HepG2 (cell line): ENCODE data around the gene GSK3B. TPM values are rescaled to one million over a fixed set of nuclear protein-coding genes. Genes with fewer than 3 reads are reported as not detected.
A peak's percentile ranks its signal among the peaks of the same experiment; 100 is the strongest.

Experiments
- ATAC-seq: fragments of 200-7000 bp; cut with Tn5 transposase; 3 replicates; pipeline ENCODE4 v1.9.1; 2020; ENCODE audit warnings: mild to moderate bottlenecking, moderate library complexity
- BruUV-seq: library from RNA; stranded (reverse); fragments of 400-500 nt; replicated peaks from 2 replicates; lab custom pipeline; 2021; lab: Mats Ljungman, UMichigan
- CTCF ChIA-PET: fragments of 300-600 bp; formaldehyde crosslinking; extraction: SDS; loops from one replicate; lab custom pipeline; 2021; ENCODE audit warnings: low total read pairs, inconsistent platforms, low intra/inter-chr PET ratio; lab: Yijun Ruan, JAX
- POLR2A ChIA-PET: fragments of 350-600 bp; sonication (Branson Sonifier 250); formaldehyde crosslinking; loops from one replicate; lab custom pipeline; 2020; ENCODE audit warnings: antibody characterized with exemption, inconsistent platforms; lab: Yijun Ruan, JAX
- DNase-seq: peaks from one replicate; pipeline ENCODE4 v3.0.0-alpha.2; 2015; ENCODE audit warnings: low spot score
- FAIRE-seq: peaks from 3 replicates; lab custom pipeline; 2011; peaks lifted over from hg19 to GRCh38; lab: Jason Lieb, UNC
- H2AFZ ChIP-seq: one replicate; pipeline ENCODE4 v1.6.1; 2011; ENCODE audit warnings: low read length, inconsistent platforms
- H3K27ac ChIP-seq: fragments of 300-600 bp; 3 replicates; pipeline ENCODE4 v1.8.0; 2011; ENCODE audit warnings: mixed run types, mild to moderate bottlenecking, mixed read lengths, low read length, inconsistent platforms; ENCODE audit not compliant: insufficient read depth; ENCODE audit errors: extremely low read length
- H3K27me3 ChIP-seq, 2 experiments: fragments of 200-600 bp in 1 of 2; 2 replicates in 1 of 2; 3 replicates in 1 of 2; pipeline versions ENCODE4 v1.6.0 to v1.8.0; 2011; ENCODE audit warnings: low read length in 2 of 2, mild to moderate bottlenecking in 2 of 2, moderate library complexity in 2 of 2, inconsistent platforms in 1 of 2; ENCODE audit not compliant: insufficient read depth in 2 of 2, control insufficient read depth in 1 of 2
- H3K36me3 ChIP-seq, 2 experiments: fragments of 200-600 bp in 1 of 2; replicated peaks in 1 of 2; 2 replicates in 1 of 2; 3 replicates in 1 of 2; pipeline versions ENCODE4 v1.5.1 to v1.8.0; 2011; ENCODE audit warnings: low read length in 2 of 2, inconsistent platforms in 1 of 2; ENCODE audit not compliant: insufficient read depth in 2 of 2, control insufficient read depth in 1 of 2
- H3K4me1 ChIP-seq: 2 replicates; pipeline ENCODE4 v1.5.1; 2012; ENCODE audit warnings: low read length, inconsistent platforms; ENCODE audit not compliant: insufficient read depth
- H3K4me2 ChIP-seq: 2 replicates; pipeline ENCODE4 v1.6.0; 2011; ENCODE audit warnings: low read depth, low read length, inconsistent platforms
- H3K4me3 ChIP-seq, 3 experiments: fragments of 200-600 bp in 1 of 3; sonication (generic), shearing (Covaris generic) in 1 of 3; replicated peaks in 1 of 3; 2 replicates each; pipeline ENCODE4 v1.5.1; 2011 to 2016; ENCODE audit warnings: low read length in 3 of 3, inconsistent platforms in 2 of 3, low read depth in 2 of 3, mild to moderate bottlenecking in 2 of 3, control low read depth in 1 of 3, mixed read lengths in 1 of 3; ENCODE audit not compliant: insufficient read depth in 1 of 3
- H3K79me2 ChIP-seq: one replicate; pipeline ENCODE4 v1.6.1; 2011; ENCODE audit warnings: low read length, inconsistent platforms; ENCODE audit not compliant: insufficient read depth
- H3K9ac ChIP-seq: 2 replicates; pipeline ENCODE4 v1.6.0; 2011; ENCODE audit warnings: mild to moderate bottlenecking, low read depth, low read length, inconsistent platforms; ENCODE audit not compliant: insufficient read depth
- H3K9me3 ChIP-seq: 2 replicates; pipeline ENCODE4 v1.5.1; 2012; ENCODE audit warnings: mild to moderate bottlenecking, low read length
- H4K20me1 ChIP-seq: 2 replicates; pipeline ENCODE4 v1.6.0; 2011; ENCODE audit warnings: inconsistent platforms, mild to moderate bottlenecking, low read length, moderate library complexity; ENCODE audit not compliant: insufficient read depth
- DNMT1 ChIP-seq: sonication (generic); formaldehyde crosslinking; IDR thresholded peaks from 2 replicates; pipeline ENCODE4 v1.5.1; 2020; ENCODE audit warnings: mild to moderate bottlenecking, missing genetic modification reagents
- EHMT2 ChIP-seq: fragments of 200-600 bp; sonication (generic); IDR thresholded peaks from 2 replicates; pipeline ENCODE4 v1.7.0; 2017; ENCODE audit warnings: antibody characterized with exemption, low read depth, low read length, borderline replicate concordance
- HIC2 ChIP-seq: sonication (generic); formaldehyde crosslinking; IDR thresholded peaks from 2 replicates; pipeline ENCODE4 v1.9.0; 2022; ENCODE audit warnings: low read depth, missing genetic modification reagents
- MAZ ChIP-seq, 2 experiments: sonication (generic) in 1 of 2; formaldehyde crosslinking in 1 of 2; IDR thresholded peaks; 2 replicates each; pipeline versions ENCODE4 v1.5.0 to v1.6.1; 2012 to 2020; ENCODE audit warnings: low read depth in 2 of 2, mild to moderate bottlenecking in 2 of 2, borderline replicate concordance in 1 of 2, improper control_type of control experiment in 1 of 2, low read length in 1 of 2, missing genetic modification reagents in 1 of 2, moderate library complexity in 1 of 2
- SP2 ChIP-seq: sonication (generic); formaldehyde crosslinking; IDR thresholded peaks from 2 replicates; pipeline ENCODE4 v1.5.1; 2020; ENCODE audit warnings: mild to moderate bottlenecking, missing genetic modification reagents
- ZNF121 ChIP-seq: sonication (generic); formaldehyde crosslinking; IDR thresholded peaks from 2 replicates; pipeline ENCODE4 v1.5.0; 2020; ENCODE audit warnings: mild to moderate bottlenecking, missing genetic modification reagents
- ZNF296 ChIP-seq: sonication (generic); formaldehyde crosslinking; conservative IDR thresholded peaks from 2 replicates; pipeline ENCODE4 v1.5.0; 2020; ENCODE audit warnings: mild to moderate bottlenecking, missing genetic modification reagents
- ZNF891 ChIP-seq: sonication (generic); formaldehyde crosslinking; IDR thresholded peaks from 2 replicates; pipeline ENCODE4 v1.5.0; 2020; ENCODE audit warnings: mild to moderate bottlenecking, missing genetic modification reagents
- WGBS: methylation state at CpG from one replicate; pipeline ENCODE4 v1.1.6; 2017; ENCODE audit warnings: low lambda C conversion rate; 5-methylcytosine and 5-hydroxymethylcytosine counted together
- in situ Hi-C: cut with HindIII; loops from 2 replicates; pipeline ENCODE4 v1.10.0; 2017; ENCODE audit warnings: low pct_unique_long_range_greater_than_20kb; ENCODE audit not compliant: extremely low pct_ligation_motif_present
- intact Hi-C: fragments of 100-400 bp; cut with micrococcal nuclease; formaldehyde crosslinking; loops from one replicate; pipeline ENCODE4 v1.10.0; 2022; ENCODE audit not compliant: unreplicated experiment
- polyA plus RNA-seq, 8 experiments: library from polyadenylated mRNA; depleted of rRNA in 3 of 8; stranded (reverse) in 7 of 8; unstranded in 1 of 8; fragments of >200 nt; fragmentation: Illumina TruSeq in 4 of 8; extraction: Trizol in 4 of 8; gene quantifications; 2 replicates each; pipeline versions ENCODE4 v1.2.1 to v1.2.3, GENCODE V29; 2011 to 2016; ENCODE audit warnings: low read depth in 4 of 8, missing spikeins in 1 of 8, mixed read lengths in 1 of 8; ENCODE audit not compliant: insufficient read depth in 1 of 8
- total RNA-seq, 5 experiments: library from RNA; depleted of rRNA; stranded (reverse); fragments of >200 nt; fragmentation: Illumina TruSeq; extraction: Trizol; gene quantifications; 2 replicates each; pipeline ENCODE4 v1.2.3, GENCODE V29; 2016; ENCODE audit warnings: low read depth in 1 of 5

The GSK3B gene
- total and polyA plus RNA-seq, 2 of the 13 experiments (the other 11 are each of a cell fraction or from before 2014, with no cell fraction given): 22.3 to 30.1 TPM

DNA sequence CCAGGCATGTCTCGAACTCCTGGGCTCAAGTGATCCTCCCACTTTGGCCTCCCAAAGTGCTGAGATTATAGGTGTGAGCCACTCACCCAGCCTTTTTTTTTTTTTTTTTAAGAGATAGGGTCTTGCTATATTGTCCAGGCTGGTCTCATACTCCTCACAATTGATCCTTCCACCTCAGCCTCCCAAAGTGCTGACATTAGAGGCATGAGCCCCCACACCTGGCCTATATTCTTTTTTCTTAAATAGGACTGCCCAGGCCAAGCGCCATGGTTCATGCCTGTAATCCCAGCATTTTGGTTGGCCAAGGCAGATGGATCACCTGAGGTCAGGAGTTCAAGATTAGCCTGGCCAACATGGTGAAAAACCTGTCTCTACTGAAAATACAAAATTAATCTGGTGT is 299.8 kb downstream of the GSK3B start:
- Histone ChIP-seq H3K4me2 (peak overlapping the region; percentile 84; the same call in 1 of the 2 replicates), H4K20me1 (no peaks in the 10 kb centered on the region), H3K9me3 (no peaks in the 10 kb centered on the region), H3K27ac (peak overlapping the region; percentile 90), H2AFZ (no peak overlapping the region), H3K36me3 (no peaks in the 10 kb centered on the region), H3K27me3 (no peaks in the 10 kb centered on the region), H3K9ac (no peak overlapping the region; the same call in 1 of the 2 replicates), H3K79me2 (no peaks in the 10 kb centered on the region), H3K4me3 (no peak overlapping the region), H3K4me1 (peaks cover 53% of the 10 kb centered on the region)
- ATAC-seq: no peak
- intact Hi-C loops (loop anchor here (2.0 kb wide), 1 partner anchor 14 kb away; no protein-coding TSS in a partner anchor), in situ Hi-C loops (no loop called here)
- FAIRE-seq: no peak
- 0 out of 2 replicates have a peak, but pooled peaks have one; percentile 3 for TF ChIP-seq MAZ (IDR thresholded peaks at IDR 0.05; ENCODE audit: borderline replicate concordance, low read depth, low read length)
- TF ChIP-seq MAZ (CRISPR knock-in tag; IDR thresholded peaks at IDR 0.05; ENCODE audit: low read depth): no peak
- TF ChIP-seq ZNF121 (CRISPR knock-in tag): peak; percentile 87
- no peak for TF ChIP-seq HIC2 (CRISPR knock-in tag)
- TF ChIP-seq ZNF296 (CRISPR knock-in tag): no peak
- TF ChIP-seq ZNF891 (CRISPR knock-in tag): 0 out of 2 replicates have a peak, but pooled peaks have one; percentile 12
- no peak for TF ChIP-seq DNMT1 (CRISPR knock-in tag)
- TF ChIP-seq EHMT2: 0 out of 2 replicates have a peak, but pooled peaks have one; percentile 12
- no peak for TF ChIP-seq SP2 (CRISPR knock-in tag)
- WGBS: 96% methylated on average over 2 of the region's 2 CpGs
- no peak for DNase-seq
- POLR2A ChIA-PET: interaction anchor here (0.6 to 2.2 kb wide), 20 partner anchors 9 to 553 kb away, joined by 3 to 69 read pairs (median 4); partner anchors contain the start of genes B4GALT4, COX17, GSK3B and NR1I2
- CTCF ChIA-PET: no interaction called here
- no TSS peak for BruUV-seq
